ENCODE measurements around the gene CXorf58.
"Not testable (repeated sequence)": the region's sequence is repeated elsewhere in the genome, so short reads cannot be mapped to it uniquely, and the experiment has no call there.

Gene CXorf58

GRCh38 chrX:23887451-23887850 lies 20.4 kb upstream of the CXorf58 start:
- no peak for TF ChIP-seq SUZ12 (IDR thresholded peaks at IDR 0.05)
- TF ChIP-seq FOXM1 (IDR thresholded peaks at IDR 0.05; ENCODE audit: borderline replicate concordance) = no peak
- no peak for TF ChIP-seq SP1 (IDR thresholded peaks at IDR 0.05)
- TF ChIP-seq TARDBP (IDR thresholded peaks at IDR 0.05) = no peak
- no peak for TF ChIP-seq PKNOX1 (IDR thresholded peaks at IDR 0.05)
- TF ChIP-seq NFRKB (IDR thresholded peaks at IDR 0.05) = no peak
- TF ChIP-seq ARNT (IDR thresholded peaks at IDR 0.05) = no peak
- TF ChIP-seq HDGF (IDR thresholded peaks at IDR 0.05; ENCODE audit: borderline replicate concordance) = no peak
- no peak for TF ChIP-seq FOXK2 (IDR thresholded peaks at IDR 0.05)
- no peak for TF ChIP-seq FOXA1 (IDR thresholded peaks at IDR 0.05)
- no peak for TF ChIP-seq BHLHE40 (IDR thresholded peaks at IDR 0.05; ENCODE audit: borderline replicate concordance)
- TF ChIP-seq L3MBTL2 (conservative IDR thresholded peaks at IDR 0.05) = no peak
- no peak for TF ChIP-seq ELF4 (IDR thresholded peaks at IDR 0.05)
- TF ChIP-seq CTBP1 (IDR thresholded peaks at IDR 0.05; ENCODE audit: borderline replicate concordance) = no peak
- POLR2A ChIA-PET = interaction anchor here (2.8 kb wide), 1 partner anchor 105 kb away, joined by 15 read pairs; the partner anchor contains the start of gene SAT1
- DNase-seq (ENCODE audit: extremely low spot score) = no peak
- CTCF ChIA-PET = interaction anchor here (0.6 kb wide), 1 partner anchor 81 kb away, joined by 4 read pairs; no protein-coding TSS in a partner anchor

GRCh38 chrX:23887918-23888317 lies 19.9 kb upstream of the CXorf58 start:
- CTCF ChIA-PET = interaction anchor here (0.6 kb wide), 1 partner anchor 82 kb away, joined by 4 read pairs; no protein-coding TSS in a partner anchor
- no peak for DNase-seq (ENCODE audit: extremely low spot score)
- no peak for TF ChIP-seq LEF1 (IDR thresholded peaks at IDR 0.05; ENCODE audit: borderline replicate concordance)
- POLR2A ChIA-PET = interaction anchor here (2.8 kb wide), 1 partner anchor 105 kb away, joined by 15 read pairs; the partner anchor contains the start of gene SAT1

- ChIA-PET CTCF (interaction anchor here (0.9 to 1.3 kb wide), 4 partner anchors 12 to 106 kb away, joined by 3 to 8 read pairs (median 4); partner anchors contain the start of gene SAT1), POLR2A (interaction anchor here (1.0 to 2.8 kb wide), 4 partner anchors 13 to 146 kb away, joined by 3 to 15 read pairs (median 4); partner anchors contain the start of genes ACOT9 and SAT1)
- no peak for DNase-seq (ENCODE audit: extremely low spot score)
- TF ChIP-seq ZNF384 (IDR thresholded peaks at IDR 0.05) = peak; percentile 46
- TF ChIP-seq FOXK2 (IDR thresholded peaks at IDR 0.05) = no peak
These were observed 18.8 kb upstream of the CXorf58 start for GRCh38 chrX:23888887-23889501.

- TF ChIP-seq PKNOX1 (IDR thresholded peaks at IDR 0.05) (no peak), CTBP1 (IDR thresholded peaks at IDR 0.05; ENCODE audit: borderline replicate concordance) (no peak), SUZ12 (IDR thresholded peaks at IDR 0.05) (no peak), ARNT (IDR thresholded peaks at IDR 0.05) (no peak), HDGF (IDR thresholded peaks at IDR 0.05; ENCODE audit: borderline replicate concordance) (no peak), LEF1 (IDR thresholded peaks at IDR 0.05; ENCODE audit: borderline replicate concordance) (no peak), ZNF384 (IDR thresholded peaks at IDR 0.05) (no peak), ELF4 (IDR thresholded peaks at IDR 0.05) (no peak)
- ChIA-PET CTCF (interaction anchor here (0.5 kb wide), 1 partner anchor 80 kb away, joined by 3 read pairs; no protein-coding TSS in a partner anchor), POLR2A (interaction anchor here (0.9 kb wide), 1 partner anchor 108 kb away, joined by 3 read pairs; the partner anchor contains the start of gene SAT1)
- no peak for DNase-seq (ENCODE audit: extremely low spot score)
These were observed 16.9 kb upstream of the CXorf58 start for GRCh38 chrX:23890933-23891332.

GRCh38 chrX:23894993-23895392 lies 12.8 kb upstream of the CXorf58 start:
- POLR2A ChIA-PET = interaction anchor here (0.6 kb wide), 1 partner anchor 125 kb away, joined by 3 read pairs; no protein-coding TSS in a partner anchor
- CTCF ChIA-PET; DNase-seq (ENCODE audit: extremely low spot score): not testable (repeated sequence)

- DNase-seq (ENCODE audit: extremely low spot score) = not testable (repeated sequence)
- CTCF ChIA-PET = interaction anchor here (0.7 kb wide), 1 partner anchor 201 kb away, joined by 5 read pairs; no protein-coding TSS in a partner anchor
- POLR2A ChIA-PET = interaction anchor here (1.0 to 1.6 kb wide), 2 partner anchors 103 to 114 kb away, joined by 4 read pairs; partner anchors contain the start of gene SAT1
These were observed 11.3 kb upstream of the CXorf58 start for GRCh38 chrX:23896539-23896938.

GRCh38 chrX:23896981-23897380 lies 10.8 kb upstream of the CXorf58 start:
- POLR2A ChIA-PET = interaction anchor here (1.0 to 1.6 kb wide), 3 partner anchors 103 to 140 kb away, joined by 3 to 4 read pairs (median 4); partner anchors contain the start of gene SAT1
- DNase-seq (ENCODE audit: extremely low spot score) = no peak
- CTCF ChIA-PET = interaction anchor here (1.0 kb wide), 1 partner anchor 115 kb away, joined by 3 read pairs; no protein-coding TSS in a partner anchor
- no peak for TF ChIP-seq LEF1 (IDR thresholded peaks at IDR 0.05; ENCODE audit: borderline replicate concordance)
- TF ChIP-seq ELF4 (IDR thresholded peaks at IDR 0.05) = no peak
- no peak for TF ChIP-seq FOXK2 (IDR thresholded peaks at IDR 0.05)
- TF ChIP-seq SP1 (IDR thresholded peaks at IDR 0.05) = no peak
- no peak for TF ChIP-seq L3MBTL2 (conservative IDR thresholded peaks at IDR 0.05)
- TF ChIP-seq ZNF384 (IDR thresholded peaks at IDR 0.05) = no peak
- no peak for TF ChIP-seq TARDBP (IDR thresholded peaks at IDR 0.05)
